Heart left ventricle (tissue), 13 donors: Measurements from ENCODE around the gene PCSK6.

Experiments used
- CTCF ChIP-seq, 12 donors: fragments of 200-600 bp; sonication (generic) in 4 of 12; IDR thresholded peaks; one replicate each; pipeline versions ENCODE4 v1.5.0 to v1.8.0; 2018 to 2022; ENCODE audit warnings: antibody characterized with exemption in 12 of 12, mild to moderate bottlenecking in 5 of 12
- POLR2A ChIP-seq, 2 donors: fragments of 450-650 bp; IDR thresholded peaks; one replicate each; pipeline ENCODE4 v1.6.1; 2017; ENCODE audit warnings: antibody characterized with exemption in 2 of 2, mild to moderate bottlenecking in 2 of 2, moderate library complexity in 2 of 2
- donor health status: ischemic (EF 13 %, LVEDD 7.1; RV severe dilation, severe dysfunction).
- donor health status: DM: no; HTN: yes; CAD: no.
- donor health status: DM: no; HTN: no; CAD: no.
- donor health status: ischemic (EF 25% LVEDD 6.9; RV normal size, moderate dysfunction).
- donor health status: ischemic (EF 25% LVEDD 5.7; RV mildly dilated, moderate dysfunction).
- donor health status: ischemic (EF 35%, LVEDD 5.7; RV mildly dilated, moderate dysfunction).
- donor health status: nonischemic (EF 11% LVEDD 7.7; RV severe dilation, severe dysfunction).
- donor health status: DM: yes; HTN: yes; CAD: no.
- donor health status: PGD.
- donor health status: ischemic (EF 29% LVEDD 5.4; RV normal size, mild dysfunction).
- donor health status: nonischemic (EF 23%, LVEDD 6.1; RV moderate dilation, normal function).

- TF ChIP-seq CTCF (IDR thresholded peaks at IDR 0.05) (no peak), POLR2A (IDR thresholded peaks at IDR 0.05) (no peak)
These were observed 162.9 kb downstream of the PCSK6 start for GRCh38 chr15:101326462-101327146.
